DLD1 (cell line): ENCODE measurements around the gene CCDC12.

ENCODE experiments used
- in situ Hi-C: cut with HindIII; loops from 2 replicates; pipeline ENCODE4 v1.10.0; 2017; ENCODE audit warnings: low sequenced_read_pairs

The CCDC12 gene

GRCh38 chr3:47008234-47008796 lies 31.8 kb upstream of the CCDC12 start:
- in situ Hi-C loops, result no loop called here

GRCh38 chr3:47007482-47008233 lies 31.1 kb upstream of the CCDC12 start:
- in situ Hi-C loops, result no loop called here

GRCh38 chr3:47007001-47007400 lies 30.5 kb upstream of the CCDC12 start:
- in situ Hi-C loops, result no loop called here

DNA sequence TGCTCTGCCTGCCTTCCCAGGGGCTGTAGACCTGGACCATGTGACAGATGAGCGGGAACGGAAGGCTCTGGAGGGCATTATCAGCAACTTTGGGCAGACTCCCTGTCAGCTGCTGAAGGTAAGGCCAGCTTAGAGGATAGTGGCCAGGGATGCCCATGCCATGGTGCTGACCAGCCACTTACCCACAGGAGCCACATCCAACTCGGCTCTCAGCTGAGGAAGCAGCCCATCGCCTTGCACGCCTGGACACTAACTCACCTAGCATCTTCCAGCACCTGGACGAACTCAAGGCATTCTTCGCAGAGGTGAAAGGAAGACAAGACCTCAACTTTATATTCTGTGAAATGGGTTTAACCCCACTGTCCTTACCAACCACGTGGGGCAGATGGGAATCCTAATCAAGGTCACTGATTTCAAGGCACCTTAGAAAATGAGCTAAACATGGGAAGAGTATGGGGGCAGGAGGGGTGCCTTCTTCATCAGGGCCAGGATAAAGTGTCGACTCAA lies 29.7 kb upstream of the CCDC12 start:
- in situ Hi-C loops, result no loop called here

DNA sequence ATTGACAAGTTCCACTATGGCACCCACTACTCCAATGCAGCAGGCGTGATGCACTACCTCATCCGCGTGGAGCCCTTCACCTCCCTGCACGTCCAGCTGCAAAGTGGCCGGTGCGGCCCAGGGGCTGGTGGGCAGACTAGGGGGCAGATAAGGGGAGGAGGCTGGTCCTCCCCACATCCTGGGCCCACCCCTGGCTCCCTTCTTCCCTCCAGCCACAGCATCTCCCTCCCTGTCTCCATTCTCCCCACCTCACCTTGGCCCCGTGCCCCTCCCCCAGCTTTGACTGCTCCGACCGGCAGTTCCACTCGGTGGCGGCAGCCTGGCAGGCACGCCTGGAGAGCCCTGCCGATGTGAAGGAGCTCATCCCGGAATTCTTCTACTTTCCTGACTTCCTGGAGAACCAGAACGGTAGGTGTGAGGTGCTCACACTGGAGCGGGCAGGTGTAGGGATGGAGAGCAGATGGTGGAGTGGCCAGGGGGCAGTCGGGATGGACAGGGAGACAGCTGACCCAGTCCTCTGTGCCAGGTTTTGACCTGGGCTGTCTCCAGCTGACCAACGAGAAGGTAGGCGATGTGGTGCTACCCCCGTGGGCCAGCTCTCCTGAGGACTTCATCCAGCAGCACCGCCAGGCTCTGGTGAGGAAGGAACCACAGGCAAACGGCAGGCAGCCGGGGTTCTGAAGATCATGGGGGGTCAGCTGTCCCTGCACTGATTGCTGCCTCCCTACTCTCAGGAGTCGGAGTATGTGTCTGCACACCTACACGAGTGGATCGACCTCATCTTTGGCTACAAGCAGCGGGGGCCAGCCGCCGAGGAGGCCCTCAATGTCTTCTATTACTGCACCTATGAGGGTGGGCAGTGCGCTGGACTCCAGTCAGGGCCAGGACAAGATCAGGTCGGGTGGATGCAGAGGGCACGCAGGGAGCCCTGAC lies 28.9 kb upstream of the CCDC12 start:
- in situ Hi-C loops, result no loop called here

- in situ Hi-C loops, result no loop called here
These were observed 28.0 kb upstream of the CCDC12 start for GRCh38 chr3:47004369-47005211.

GRCh38 chr3:47003461-47004368 lies 27.2 kb upstream of the CCDC12 start:
- in situ Hi-C loops, result no loop called here

- in situ Hi-C loops, result no loop called here
These were observed 26.5 kb upstream of the CCDC12 start for GRCh38 chr3:47003056-47003410.

- in situ Hi-C loops, result no loop called here
These were observed 25.9 kb upstream of the CCDC12 start for GRCh38 chr3:47002171-47003055.

GRCh38 chr3:47001731-47002170 lies 25.2 kb upstream of the CCDC12 start:
- in situ Hi-C loops, result no loop called here

GRCh38 chr3:47000922-47001730 lies 24.6 kb upstream of the CCDC12 start:
- in situ Hi-C loops, result no loop called here

DNA sequence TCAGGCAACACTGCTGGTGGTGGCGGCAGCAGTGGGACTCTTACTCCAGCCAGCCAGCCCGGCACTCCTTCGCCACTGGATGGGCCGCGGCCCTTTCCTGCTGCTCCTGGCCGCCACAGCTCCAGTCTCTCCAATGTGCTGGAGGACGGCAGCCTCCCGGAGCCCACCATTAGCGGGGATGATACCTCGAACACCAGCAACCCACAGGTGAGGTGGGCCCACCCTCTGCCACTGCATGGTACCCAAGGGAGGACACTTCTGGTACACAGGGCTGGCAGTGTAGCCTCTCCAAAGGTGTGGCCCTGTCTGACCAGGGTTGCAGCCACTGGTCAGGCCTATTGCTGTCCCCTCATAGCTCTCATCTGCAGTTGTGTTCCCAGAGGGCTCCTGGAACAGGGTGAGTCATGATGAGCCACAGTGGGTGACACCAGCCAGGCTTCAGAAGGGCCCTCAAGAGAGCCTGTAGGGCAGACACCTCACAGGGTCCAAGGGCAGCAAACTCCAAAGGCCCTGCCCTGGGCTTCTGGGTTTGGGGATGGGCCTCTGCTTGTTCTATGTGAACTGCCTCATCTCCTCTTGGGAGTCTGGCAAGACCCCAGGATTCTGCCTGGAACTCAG lies 23.8 kb upstream of the CCDC12 start:
- in situ Hi-C loops, result no loop called here

GRCh38 chr3:46999516-47000197 lies 23.1 kb upstream of the CCDC12 start:
- in situ Hi-C loops, result no loop called here

GRCh38 chr3:46998852-46999515 lies 22.4 kb upstream of the CCDC12 start:
- in situ Hi-C loops, result no loop called here

GRCh38 chr3:46998121-46998851 lies 21.7 kb upstream of the CCDC12 start:
- in situ Hi-C loops, result no loop called here
